GM23338 (cell line): Measurements from ENCODE around the gene NCS1. TPM values are rescaled to one million over a fixed set of nuclear protein-coding genes. Genes with fewer than 3 reads are reported as not detected.

ENCODE experiments used
- ATAC-seq: fragments of 200-7000 bp; cut with Tn5 transposase; 3 replicates; pipeline ENCODE4 v1.9.1; 2020
- DNase-seq: peaks from one replicate; pipeline ENCODE4 v3.0.0-alpha.2; 2015; ENCODE audit warnings: low spot score
- H2AFZ ChIP-seq: fragments of 200-600 bp; sonication (generic); 2 replicates; pipeline ENCODE4 v1.8.0; 2016; ENCODE audit warnings: antibody characterized with exemption, mild to moderate bottlenecking, moderate library complexity
- H3F3A ChIP-seq: fragments of 200-600 bp; sonication (generic); replicated peaks from 2 replicates; pipeline ENCODE4 v1.8.0; 2017; ENCODE audit warnings: antibody characterized with exemption, mixed run types, low read depth
- H3K27ac ChIP-seq: fragments of 200-600 bp; sonication (generic); 2 replicates; pipeline ENCODE4 v1.6.1; 2016; ENCODE audit warnings: low read depth
- H3K27me3 ChIP-seq: fragments of 200-600 bp; sonication (generic); 2 replicates; pipeline ENCODE4 v1.8.0; 2016; ENCODE audit warnings: mild to moderate bottlenecking, mixed run types, moderate library complexity; ENCODE audit not compliant: insufficient read depth
- H3K36me3 ChIP-seq: fragments of 200-600 bp; sonication (generic); 2 replicates; pipeline ENCODE4 v1.8.0; 2016; ENCODE audit warnings: mild to moderate bottlenecking; ENCODE audit not compliant: insufficient read depth
- H3K4me1 ChIP-seq: fragments of 200-600 bp; sonication (generic); 2 replicates; pipeline ENCODE4 v1.8.0; 2016; ENCODE audit warnings: mild to moderate bottlenecking, moderate library complexity; ENCODE audit not compliant: insufficient read depth
- H3K4me2 ChIP-seq: fragments of 200-600 bp; sonication (generic); 2 replicates; pipeline ENCODE4 v1.7.1; 2017; ENCODE audit warnings: mixed run types
- H3K4me3 ChIP-seq: fragments of 200-600 bp; sonication (generic); 2 replicates; pipeline ENCODE4 v1.6.1; 2016; ENCODE audit warnings: mixed run types
- H3K79me2 ChIP-seq: fragments of 200-600 bp; sonication (generic); replicated peaks from 2 replicates; pipeline ENCODE4 v1.8.0; 2017; ENCODE audit warnings: mild to moderate bottlenecking; ENCODE audit not compliant: insufficient read depth
- H3K9me2 ChIP-seq: fragments of 200-600 bp; sonication (generic); 2 replicates; pipeline ENCODE4 v1.8.0; 2017; ENCODE audit not compliant: insufficient read depth
- H4K20me1 ChIP-seq: fragments of 200-600 bp; sonication (generic); replicated peaks from 2 replicates; pipeline ENCODE4 v1.8.0; 2017; ENCODE audit warnings: mild to moderate bottlenecking; ENCODE audit not compliant: insufficient read depth
- H3K27ac Mint-ChIP-seq: 2 replicates; pipeline ENCODE4 v1.8.0; 2020; ENCODE audit warnings: inconsistent platforms, mild to moderate bottlenecking, moderate library complexity, mixed read lengths
- H3K27me3 Mint-ChIP-seq: 3 replicates; pipeline ENCODE4 v1.8.0; 2022; ENCODE audit warnings: low read depth, mild to moderate bottlenecking, moderate library complexity, mixed read lengths, inconsistent platforms; ENCODE audit not compliant: insufficient read depth, poor library complexity
- H3K36me3 Mint-ChIP-seq: 3 replicates; pipeline ENCODE4 v1.8.0; 2021; ENCODE audit warnings: low read depth, mild to moderate bottlenecking, inconsistent platforms, moderate library complexity, mixed read lengths
- H3K4me1 Mint-ChIP-seq: 3 replicates; pipeline ENCODE4 v1.8.0; 2020; ENCODE audit warnings: mild to moderate bottlenecking, inconsistent platforms, mixed read lengths
- H3K4me3 Mint-ChIP-seq: 3 replicates; pipeline ENCODE4 v1.8.0; 2021; ENCODE audit warnings: moderate library complexity, mild to moderate bottlenecking, inconsistent platforms, mixed read lengths
- H3K9me3 Mint-ChIP-seq: 3 replicates; pipeline ENCODE4 v1.8.0; 2020; ENCODE audit warnings: moderate library complexity, mild to moderate bottlenecking, inconsistent platforms, mixed read lengths
- EZH2 ChIP-seq: fragments of 200-600 bp; sonication (generic); IDR thresholded peaks from one replicate; pipeline ENCODE4 v1.8.0; 2017; ENCODE audit warnings: antibody characterized with exemption, mild to moderate bottlenecking, low read depth; ENCODE audit not compliant: unreplicated experiment
- JUNB ChIP-seq: IDR thresholded peaks from one replicate; pipeline ENCODE4 v1.6.1; 2016; ENCODE audit warnings: antibody characterized with exemption; ENCODE audit not compliant: unreplicated experiment
- NANOG ChIP-seq: IDR thresholded peaks from 2 replicates; pipeline ENCODE4 v1.6.1; 2016; ENCODE audit warnings: antibody characterized with exemption, borderline replicate concordance
- STAT1 ChIP-seq: IDR thresholded peaks from one replicate; pipeline ENCODE4 v1.6.1; 2016; ENCODE audit warnings: antibody characterized with exemption; ENCODE audit not compliant: unreplicated experiment
- ZNF114 ChIP-seq: fragments of 250-450 bp; sonication (Bioruptor Pico); IDR thresholded peaks from 2 replicates; pipeline ENCODE4 v1.5.0; 2020; ENCODE audit warnings: mild to moderate bottlenecking, moderate library complexity
- polyA plus RNA-seq: library from polyadenylated mRNA; unstranded; fragments of >200 nt; fragmentation: Nextera tagmentation; extraction: Ambion mirVana; gene quantifications from 2 replicates; pipeline ENCODE4 v1.2.1, GENCODE V29; 2016
- total RNA-seq: library from RNA; depleted of rRNA; stranded (reverse); fragments of >200 nt; shearing (Covaris generic); gene quantifications from 2 replicates; pipeline ENCODE4 v1.2.3, GENCODE V29; 2014
- TF ChIP-seq, protein P1 (sequence below): IDR thresholded peaks from one replicate; pipeline ENCODE4 v1.6.1; 2018; ENCODE audit warnings: antibody characterized with exemption; ENCODE audit not compliant: unreplicated experiment

NCS1 gene
- total and polyA plus RNA-seq, 2 experiments from 2014 or later, result 8.2 to 34.3 TPM

GRCh38 chr9:130199605-130200004 lies 27.4 kb downstream of the NCS1 start:
- H3K79me2 ChIP-seq, result peaks cover 18% of the 10 kb centered on the region
- no peak overlapping the region for H3K4me2 ChIP-seq

GRCh38 chr9:130200038-130200849 lies 28.0 kb downstream of the NCS1 start:
- Histone ChIP-seq H3K4me1 (no peaks in the 10 kb centered on the region), H3F3A (no peaks in the 10 kb centered on the region), H4K20me1 (no peaks in the 10 kb centered on the region), H3K9me2 (no peaks in the 10 kb centered on the region), H3K4me2 (no peak overlapping the region), H3K36me3 (no peaks in the 10 kb centered on the region), H3K79me2 (peaks cover 14% of the 10 kb centered on the region; the same call in 1 of the 2 replicates), H3K27ac (no peak overlapping the region), H3K27me3 (no peaks in the 10 kb centered on the region), H3K4me3 (no peak overlapping the region), H2AFZ (no peak overlapping the region)
- no peaks in the 10 kb centered on the region for H3K9me3 Mint-ChIP-seq
- ATAC-seq (no peak), DNase-seq (no peak)
- no peak overlapping the region for H3K27ac Mint-ChIP-seq
- no peak for TF ChIP-seq JUNB
- TF ChIP-seq STAT1, result no peak
- TF ChIP-seq EZH2, result no peak
- TF ChIP-seq NANOG, result no peak
- TF ChIP-seq ZNF114 (CRISPR knock-in tag), result no peak
- no peaks in the 10 kb centered on the region for H3K36me3 Mint-ChIP-seq
- peaks cover 11% of the 10 kb centered on the region for H3K27me3 Mint-ChIP-seq
- H3K4me1 Mint-ChIP-seq, result peaks cover 7% of the 10 kb centered on the region
- no peak overlapping the region for H3K4me3 Mint-ChIP-seq

More at GRCh38 chr9:130199605-130200004, 27.4 kb downstream of the NCS1 start:
- Histone ChIP-seq H4K20me1 (no peaks in the 10 kb centered on the region), H2AFZ (no peak overlapping the region), H3K9me2 (no peaks in the 10 kb centered on the region), H3K36me3 (no peaks in the 10 kb centered on the region), H3K27me3 (no peaks in the 10 kb centered on the region), H3K4me3 (no peak overlapping the region), H3K4me1 (no peaks in the 10 kb centered on the region), H3F3A (no peaks in the 10 kb centered on the region), H3K27ac (no peak overlapping the region)
- Mint-ChIP-seq H3K27ac (no peak overlapping the region; the same call in 1 of the 2 replicates), H3K4me3 (no peak overlapping the region), H3K9me3 (no peaks in the 10 kb centered on the region), H3K4me1 (peaks cover 9% of the 10 kb centered on the region), H3K36me3 (no peaks in the 10 kb centered on the region), H3K27me3 (peaks cover 9% of the 10 kb centered on the region)
- DNase-seq (no peak), ATAC-seq (no peak)
- TF ChIP-seq, protein P1, sequence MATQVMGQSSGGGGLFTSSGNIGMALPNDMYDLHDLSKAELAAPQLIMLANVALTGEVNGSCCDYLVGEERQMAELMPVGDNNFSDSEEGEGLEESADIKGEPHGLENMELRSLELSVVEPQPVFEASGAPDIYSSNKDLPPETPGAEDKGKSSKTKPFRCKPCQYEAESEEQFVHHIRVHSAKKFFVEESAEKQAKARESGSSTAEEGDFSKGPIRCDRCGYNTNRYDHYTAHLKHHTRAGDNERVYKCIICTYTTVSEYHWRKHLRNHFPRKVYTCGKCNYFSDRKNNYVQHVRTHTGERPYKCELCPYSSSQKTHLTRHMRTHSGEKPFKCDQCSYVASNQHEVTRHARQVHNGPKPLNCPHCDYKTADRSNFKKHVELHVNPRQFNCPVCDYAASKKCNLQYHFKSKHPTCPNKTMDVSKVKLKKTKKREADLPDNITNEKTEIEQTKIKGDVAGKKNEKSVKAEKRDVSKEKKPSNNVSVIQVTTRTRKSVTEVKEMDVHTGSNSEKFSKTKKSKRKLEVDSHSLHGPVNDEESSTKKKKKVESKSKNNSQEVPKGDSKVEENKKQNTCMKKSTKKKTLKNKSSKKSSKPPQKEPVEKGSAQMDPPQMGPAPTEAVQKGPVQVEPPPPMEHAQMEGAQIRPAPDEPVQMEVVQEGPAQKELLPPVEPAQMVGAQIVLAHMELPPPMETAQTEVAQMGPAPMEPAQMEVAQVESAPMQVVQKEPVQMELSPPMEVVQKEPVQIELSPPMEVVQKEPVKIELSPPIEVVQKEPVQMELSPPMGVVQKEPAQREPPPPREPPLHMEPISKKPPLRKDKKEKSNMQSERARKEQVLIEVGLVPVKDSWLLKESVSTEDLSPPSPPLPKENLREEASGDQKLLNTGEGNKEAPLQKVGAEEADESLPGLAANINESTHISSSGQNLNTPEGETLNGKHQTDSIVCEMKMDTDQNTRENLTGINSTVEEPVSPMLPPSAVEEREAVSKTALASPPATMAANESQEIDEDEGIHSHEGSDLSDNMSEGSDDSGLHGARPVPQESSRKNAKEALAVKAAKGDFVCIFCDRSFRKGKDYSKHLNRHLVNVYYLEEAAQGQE, result no peak
